ENCODE measurements around the gene ITPK1.

The ITPK1 gene

GRCh38 chr14:92964124-92965109 is 151.3 kb downstream of the ITPK1 start:
- H3K4me1 ChIP-seq (ENCODE audit: control insufficient read depth, insufficient read depth, low read length, unreplicated experiment) = peaks cover 30% of the 10 kb centered on the region
- H3K79me2 ChIP-seq (ENCODE audit: control insufficient read depth, insufficient read depth, low read length, unreplicated experiment) = no peaks in the 10 kb centered on the region
- H3K36me3 ChIP-seq (ENCODE audit: insufficient read depth, low read length) = no peaks in the 10 kb centered on the region
- no peak overlapping the region for H3K4me3 ChIP-seq (ENCODE audit: low read depth, low read length)
- no peak overlapping the region for H2AFZ ChIP-seq (ENCODE audit: low read length, unreplicated experiment)
- H3K27ac ChIP-seq (ENCODE audit: low read depth, low read length) = no peak overlapping the region
- no peaks in the 10 kb centered on the region for H3K27me3 ChIP-seq (ENCODE audit: insufficient read depth, low read length)

GRCh38 chr14:92963301-92964123 is 152.2 kb downstream of the ITPK1 start:
- H3K4me3 ChIP-seq (ENCODE audit: low read depth, low read length) = no peak overlapping the region
- H3K27ac ChIP-seq (ENCODE audit: low read depth, low read length) = no peak overlapping the region
- H3K79me2 ChIP-seq (ENCODE audit: control insufficient read depth, insufficient read depth, low read length, unreplicated experiment) = no peaks in the 10 kb centered on the region
- H2AFZ ChIP-seq (ENCODE audit: low read length, unreplicated experiment) = no peak overlapping the region
- H3K4me1 ChIP-seq (ENCODE audit: control insufficient read depth, insufficient read depth, low read length, unreplicated experiment) = peaks cover 30% of the 10 kb centered on the region
- H3K27me3 ChIP-seq (ENCODE audit: insufficient read depth, low read length) = no peaks in the 10 kb centered on the region
- H3K36me3 ChIP-seq (ENCODE audit: insufficient read depth, low read length) = no peaks in the 10 kb centered on the region

GRCh38 chr14:92962831-92963095 is 153.0 kb downstream of the ITPK1 start:
- Histone ChIP-seq H3K79me2 (ENCODE audit: control insufficient read depth, insufficient read depth, low read length, unreplicated experiment) (no peaks in the 10 kb centered on the region), H3K27ac (ENCODE audit: low read depth, low read length) (no peak overlapping the region), H3K36me3 (ENCODE audit: insufficient read depth, low read length) (no peaks in the 10 kb centered on the region), H3K4me1 (ENCODE audit: control insufficient read depth, insufficient read depth, low read length, unreplicated experiment) (peaks cover 30% of the 10 kb centered on the region), H3K4me3 (ENCODE audit: low read depth, low read length) (no peak overlapping the region), H2AFZ (ENCODE audit: low read length, unreplicated experiment) (no peak overlapping the region), H3K27me3 (ENCODE audit: insufficient read depth, low read length) (no peaks in the 10 kb centered on the region)

GRCh38 chr14:92962031-92962830 is 153.5 kb downstream of the ITPK1 start:
- Histone ChIP-seq H3K79me2 (ENCODE audit: control insufficient read depth, insufficient read depth, low read length, unreplicated experiment) (no peaks in the 10 kb centered on the region), H3K4me1 (ENCODE audit: control insufficient read depth, insufficient read depth, low read length, unreplicated experiment) (peaks cover 30% of the 10 kb centered on the region), H3K36me3 (ENCODE audit: insufficient read depth, low read length) (no peaks in the 10 kb centered on the region), H3K27ac (ENCODE audit: low read depth, low read length) (no peak overlapping the region), H3K27me3 (ENCODE audit: insufficient read depth, low read length) (no peaks in the 10 kb centered on the region), H3K4me3 (ENCODE audit: low read depth, low read length) (no peak overlapping the region), H2AFZ (ENCODE audit: low read length, unreplicated experiment) (no peak overlapping the region)

GRCh38 chr14:92961567-92961855 is 154.2 kb downstream of the ITPK1 start:
- Histone ChIP-seq H3K36me3 (ENCODE audit: insufficient read depth, low read length) (no peaks in the 10 kb centered on the region), H2AFZ (ENCODE audit: low read length, unreplicated experiment) (no peak overlapping the region), H3K27me3 (ENCODE audit: insufficient read depth, low read length) (no peaks in the 10 kb centered on the region), H3K4me1 (ENCODE audit: control insufficient read depth, insufficient read depth, low read length, unreplicated experiment) (peaks cover 30% of the 10 kb centered on the region), H3K79me2 (ENCODE audit: control insufficient read depth, insufficient read depth, low read length, unreplicated experiment) (no peaks in the 10 kb centered on the region), H3K27ac (ENCODE audit: low read depth, low read length) (peak overlapping the region; percentile 26; the same call in 1 of the 2 replicates), H3K4me3 (ENCODE audit: low read depth, low read length) (no peak overlapping the region)

GRCh38 chr14:92960706-92961566 is 154.8 kb downstream of the ITPK1 start:
- no peaks in the 10 kb centered on the region for H3K79me2 ChIP-seq (ENCODE audit: control insufficient read depth, insufficient read depth, low read length, unreplicated experiment)
- no peak overlapping the region for H3K4me3 ChIP-seq (ENCODE audit: low read depth, low read length)
- H3K27me3 ChIP-seq (ENCODE audit: insufficient read depth, low read length) = no peaks in the 10 kb centered on the region
- H3K36me3 ChIP-seq (ENCODE audit: insufficient read depth, low read length) = no peaks in the 10 kb centered on the region
- peak overlapping the region; percentile 26; the same call in 1 of the 2 replicates for H3K27ac ChIP-seq (ENCODE audit: low read depth, low read length)
- peaks cover 30% of the 10 kb centered on the region for H3K4me1 ChIP-seq (ENCODE audit: control insufficient read depth, insufficient read depth, low read length, unreplicated experiment)
- no peak overlapping the region for H2AFZ ChIP-seq (ENCODE audit: low read length, unreplicated experiment)

- Histone ChIP-seq H3K79me2 (ENCODE audit: control insufficient read depth, insufficient read depth, low read length, unreplicated experiment) (no peaks in the 10 kb centered on the region), H3K27me3 (ENCODE audit: insufficient read depth, low read length) (no peaks in the 10 kb centered on the region), H3K4me1 (ENCODE audit: control insufficient read depth, insufficient read depth, low read length, unreplicated experiment) (peaks cover 30% of the 10 kb centered on the region), H2AFZ (ENCODE audit: low read length, unreplicated experiment) (no peak overlapping the region), H3K36me3 (ENCODE audit: insufficient read depth, low read length) (no peaks in the 10 kb centered on the region), H3K27ac (ENCODE audit: low read depth, low read length) (no peak overlapping the region), H3K4me3 (ENCODE audit: low read depth, low read length) (no peak overlapping the region)
Measured at GRCh38 chr14:92959761-92960680, 155.7 kb downstream of the ITPK1 start.

GRCh38 chr14:92959189-92959531 is 156.6 kb downstream of the ITPK1 start:
- Histone ChIP-seq H3K4me3 (ENCODE audit: low read depth, low read length) (no peak overlapping the region), H3K4me1 (ENCODE audit: control insufficient read depth, insufficient read depth, low read length, unreplicated experiment) (peaks cover 28% of the 10 kb centered on the region), H3K27ac (ENCODE audit: low read depth, low read length) (no peak overlapping the region), H3K36me3 (ENCODE audit: insufficient read depth, low read length) (no peaks in the 10 kb centered on the region), H2AFZ (ENCODE audit: low read length, unreplicated experiment) (no peak overlapping the region), H3K27me3 (ENCODE audit: insufficient read depth, low read length) (no peaks in the 10 kb centered on the region), H3K79me2 (ENCODE audit: control insufficient read depth, insufficient read depth, low read length, unreplicated experiment) (no peaks in the 10 kb centered on the region)

GRCh38 chr14:92958373-92959188 is 157.1 kb downstream of the ITPK1 start:
- H3K27me3 ChIP-seq (ENCODE audit: insufficient read depth, low read length) = no peaks in the 10 kb centered on the region
- no peak overlapping the region for H3K4me3 ChIP-seq (ENCODE audit: low read depth, low read length)
- no peak overlapping the region for H3K27ac ChIP-seq (ENCODE audit: low read depth, low read length)
- no peaks in the 10 kb centered on the region for H3K79me2 ChIP-seq (ENCODE audit: control insufficient read depth, insufficient read depth, low read length, unreplicated experiment)
- H3K36me3 ChIP-seq (ENCODE audit: insufficient read depth, low read length) = no peaks in the 10 kb centered on the region
- no peak overlapping the region for H2AFZ ChIP-seq (ENCODE audit: low read length, unreplicated experiment)
- peaks cover 22% of the 10 kb centered on the region for H3K4me1 ChIP-seq (ENCODE audit: control insufficient read depth, insufficient read depth, low read length, unreplicated experiment)

All from ACC112 (cell line).